ENCODE results near the gene GRID1. TPM values are rescaled to one million over a fixed set of nuclear protein-coding genes. Genes with fewer than 3 reads are reported as not detected.

The GRID1 gene
- polyA plus RNA-seq, 1 experiment, result 0.49 TPM

- no peak overlapping the region for H3K4me3 ChIP-seq (ENCODE audit: low read depth, low read length)
- no peak for TF ChIP-seq CTCF (IDR thresholded peaks at IDR 0.05; ENCODE audit: insufficient read depth, low read depth, low read length)
- H3K36me3 ChIP-seq (ENCODE audit: control insufficient read depth, insufficient read depth, low read length), result no peaks in the 10 kb centered on the region
- no peaks in the 10 kb centered on the region for H3K27me3 ChIP-seq (ENCODE audit: control insufficient read depth, insufficient read depth, low read length)
- ChIA-PET POLR2A (no interaction called here), CTCF (no interaction called here)
- no peak for DNase-seq (ENCODE audit: low read depth)
Measured at GRCh38 chr10:86335257-86335656, 31.3 kb downstream of the GRID1 start.

- POLR2A ChIA-PET, result no interaction called here
- H3K27me3 ChIP-seq (ENCODE audit: control insufficient read depth, insufficient read depth, low read length), result no peaks in the 10 kb centered on the region
Measured at GRCh38 chr10:86334488-86335085, 32.0 kb downstream of the GRID1 start.

DNA sequence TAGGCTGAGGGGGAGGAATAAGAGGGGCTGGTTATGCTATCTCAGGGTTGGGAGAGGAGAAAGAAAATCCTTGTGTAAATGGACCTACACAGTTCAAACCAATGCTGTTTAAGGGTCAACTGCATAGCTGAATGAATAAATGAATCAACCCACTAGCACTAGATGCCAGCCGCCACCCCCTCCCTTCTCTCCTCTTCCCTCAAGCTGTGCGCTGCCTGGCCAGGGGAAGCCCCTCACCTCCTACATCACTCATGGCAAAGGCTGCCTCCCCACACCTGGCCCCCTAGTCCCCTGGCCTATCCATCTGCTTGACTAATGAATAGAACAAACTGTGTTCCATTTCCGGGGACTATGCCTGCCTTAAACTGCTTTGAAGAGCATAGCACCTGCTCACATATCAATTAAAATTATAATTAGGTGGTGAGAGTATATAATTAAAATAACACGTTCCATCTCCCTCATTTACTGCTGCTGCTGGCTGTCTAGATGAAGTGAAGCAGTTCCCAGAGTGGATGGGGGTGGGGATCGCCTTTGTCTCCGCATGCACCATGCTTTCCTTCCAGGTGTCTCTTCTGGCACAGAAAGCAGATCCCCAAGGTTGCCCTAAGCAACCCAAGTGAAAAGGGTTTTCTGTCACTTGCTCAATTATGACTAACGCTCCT is 32.6 kb downstream of the GRID1 start:
- no peak for DNase-seq (ENCODE audit: low read depth)
- Histone ChIP-seq H3K36me3 (ENCODE audit: control insufficient read depth, insufficient read depth, low read length) (no peaks in the 10 kb centered on the region), H3K4me3 (ENCODE audit: low read depth, low read length) (no peak overlapping the region), H3K27me3 (ENCODE audit: control insufficient read depth, insufficient read depth, low read length) (no peaks in the 10 kb centered on the region)
- no peak for TF ChIP-seq CTCF (IDR thresholded peaks at IDR 0.05; ENCODE audit: insufficient read depth, low read depth, low read length)
- CTCF ChIA-PET, result no interaction called here
- POLR2A ChIA-PET, result no interaction called here

More at GRCh38 chr10:86334488-86335085, 32.0 kb downstream of the GRID1 start:
- TF ChIP-seq CTCF (IDR thresholded peaks at IDR 0.05; ENCODE audit: insufficient read depth, low read depth, low read length), result no peak
- no peak for DNase-seq (ENCODE audit: low read depth)
- CTCF ChIA-PET, result no interaction called here
- Histone ChIP-seq H3K4me3 (ENCODE audit: low read depth, low read length) (no peak overlapping the region), H3K36me3 (ENCODE audit: control insufficient read depth, insufficient read depth, low read length) (no peaks in the 10 kb centered on the region)

GRCh38 chr10:86331861-86332260 is 34.7 kb downstream of the GRID1 start:
- DNase-seq (ENCODE audit: low read depth), result no peak
- POLR2A ChIA-PET, result no interaction called here
- CTCF ChIA-PET, result no interaction called here
- Histone ChIP-seq H3K36me3 (ENCODE audit: control insufficient read depth, insufficient read depth, low read length) (no peaks in the 10 kb centered on the region), H3K4me3 (ENCODE audit: low read depth, low read length) (no peak overlapping the region), H3K27me3 (ENCODE audit: control insufficient read depth, insufficient read depth, low read length) (no peaks in the 10 kb centered on the region)
- no peak for TF ChIP-seq CTCF (IDR thresholded peaks at IDR 0.05; ENCODE audit: insufficient read depth, low read depth, low read length)

DNA sequence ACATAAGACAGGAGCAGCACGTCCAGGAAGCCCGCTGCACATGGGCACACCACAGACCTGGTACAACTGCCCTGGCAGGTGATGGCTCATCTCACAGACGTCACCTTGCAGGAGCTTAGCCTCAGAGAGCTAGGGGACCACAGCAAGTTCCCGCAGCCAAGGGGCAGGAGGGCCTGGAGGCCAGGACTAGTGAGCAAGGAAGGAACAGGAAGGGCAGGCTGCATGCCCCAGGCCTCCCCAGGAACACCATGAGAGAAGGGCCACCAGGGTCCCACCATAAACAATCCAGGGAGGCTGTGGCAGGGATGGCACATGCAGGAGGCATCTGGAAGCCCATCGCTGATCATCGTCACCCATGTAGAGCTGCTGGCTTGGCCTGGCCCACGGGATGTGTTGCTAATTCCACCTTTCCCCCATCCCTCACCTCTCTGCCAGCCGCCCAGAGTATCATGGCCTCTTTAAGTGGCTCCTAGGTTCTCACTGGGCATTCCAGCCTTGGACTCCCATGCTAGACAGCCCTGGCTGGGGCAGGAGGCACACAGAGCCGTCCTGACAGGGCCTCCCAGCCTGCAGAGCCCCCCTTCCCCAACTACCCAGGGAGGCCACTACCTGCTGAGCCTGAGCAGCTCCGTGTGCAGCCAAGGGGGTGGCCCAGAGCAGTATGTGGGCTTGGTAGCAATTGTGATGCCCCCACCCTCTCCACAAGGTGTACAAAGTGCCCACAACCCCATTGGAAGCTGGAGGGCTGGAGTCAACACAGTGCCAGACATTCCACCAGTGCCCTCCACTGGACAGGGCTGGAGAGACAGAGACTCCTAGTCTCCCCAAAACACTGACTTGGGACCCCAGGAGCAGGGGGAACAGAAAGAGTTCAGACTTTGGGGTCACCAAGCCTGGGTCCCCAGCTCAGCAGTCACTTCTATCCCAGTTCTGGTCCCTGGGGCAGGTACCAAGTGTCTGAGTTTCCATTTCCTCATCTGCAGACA is 35.5 kb downstream of the GRID1 start:
- TF ChIP-seq CTCF (IDR thresholded peaks at IDR 0.05; ENCODE audit: insufficient read depth, low read depth, low read length), result no peak
- POLR2A ChIA-PET, result no interaction called here
- Histone ChIP-seq H3K4me3 (ENCODE audit: low read depth, low read length) (no peak overlapping the region), H3K36me3 (ENCODE audit: control insufficient read depth, insufficient read depth, low read length) (no peaks in the 10 kb centered on the region), H3K27me3 (ENCODE audit: control insufficient read depth, insufficient read depth, low read length) (no peaks in the 10 kb centered on the region)
- CTCF ChIA-PET, result interaction anchor here (0.7 kb wide), 1 partner anchor 15 kb away, joined by 4 read pairs; no protein-coding TSS in a partner anchor
- no peak for DNase-seq (ENCODE audit: low read depth)
